H1 (cell line): ENCODE results near the gene DEUP1. TPM values are rescaled to one million over a fixed set of nuclear protein-coding genes. Genes with fewer than 3 reads are reported as not detected.

ENCODE experiments used
- CTCF ChIA-PET: fragments of 300-600 bp; sonication (Branson Sonifier 250); formaldehyde crosslinking; loops from one replicate; lab custom pipeline; 2021; ENCODE audit not compliant: partially characterized antibody; lab: Charles Lee
- POLR2A ChIA-PET: fragments of 300-600 bp; sonication (Branson Sonifier 250); formaldehyde crosslinking; loops from one replicate; lab custom pipeline; 2021; ENCODE audit warnings: inconsistent platforms; ENCODE audit not compliant: partially characterized antibody; lab: Charles Lee
- DNase-seq, 2 experiments: peaks; one replicate each; pipeline versions ENCODE4 v3.0.0 to v3.0.0-alpha.2; 2010 to 2022; ENCODE audit warnings: low spot score in 2 of 2, low read depth in 1 of 2, mixed read lengths in 1 of 2
- FAIRE-seq: peaks from 2 replicates; lab custom pipeline; 2011; peaks lifted over from hg19 to GRCh38; lab: Jason Lieb, UNC
- H2AFZ ChIP-seq: 2 replicates; pipeline ENCODE4 v1.8.1; 2012; ENCODE audit warnings: low read length, inconsistent platforms
- H2AK5ac ChIP-seq: 2 replicates; pipeline ENCODE4 v1.6.1; 2013; ENCODE audit warnings: low read depth, low read length
- H2BK120ac ChIP-seq: replicated peaks from 2 replicates; pipeline ENCODE3; 2013; ENCODE audit warnings: low read depth, low read length, inconsistent platforms
- H2BK12ac ChIP-seq: 2 replicates; pipeline ENCODE4 v1.6.1; 2013; ENCODE audit warnings: low read depth, low read length
- H2BK15ac ChIP-seq: 2 replicates; pipeline ENCODE4 v1.6.1; 2013; ENCODE audit warnings: low read length
- H2BK20ac ChIP-seq: 2 replicates; pipeline ENCODE4 v1.6.1; 2013; ENCODE audit warnings: low read length
- H2BK5ac ChIP-seq: 2 replicates; pipeline ENCODE4 v1.6.1; 2013; ENCODE audit warnings: low read depth, low read length
- H3K14ac ChIP-seq: 2 replicates; pipeline ENCODE4 v1.6.1; 2013; ENCODE audit warnings: inconsistent platforms; ENCODE audit not compliant: insufficient read length
- H3K18ac ChIP-seq: 2 replicates; pipeline ENCODE4 v1.6.1; 2013; ENCODE audit warnings: low read length; ENCODE audit errors: extremely low read depth
- H3K23ac ChIP-seq: 2 replicates; pipeline ENCODE4 v1.6.1; 2013; ENCODE audit warnings: inconsistent platforms; ENCODE audit not compliant: insufficient read length
- H3K23me2 ChIP-seq: 2 replicates; pipeline ENCODE4 v1.6.1; 2013; ENCODE audit warnings: low read depth, low read length
- H3K27ac ChIP-seq: 2 replicates; pipeline ENCODE4 v1.6.1; 2011; ENCODE audit warnings: low read depth, low read length, inconsistent platforms
- H3K27me3 ChIP-seq, 4 experiments: replicated peaks in 1 of 4; 1 replicate in 1 of 4; 2 replicates in 3 of 4; pipeline versions ENCODE4 v1.6.1 to v1.8.1; 2011 to 2013; ENCODE audit warnings: low read length in 3 of 4, mild to moderate bottlenecking in 3 of 4, inconsistent platforms in 2 of 4, mixed read lengths in 2 of 4, moderate library complexity in 1 of 4; ENCODE audit not compliant: control insufficient read depth in 3 of 4, insufficient read depth in 3 of 4; ENCODE audit errors: extremely low read depth in 1 of 4
- H3K36me3 ChIP-seq, 4 experiments: 2 replicates each; pipeline versions ENCODE4 v1.6.1 to v1.8.1; 2011 to 2013; ENCODE audit warnings: mild to moderate bottlenecking in 4 of 4, low read length in 3 of 4, moderate library complexity in 2 of 4, control low read depth in 1 of 4, inconsistent platforms in 1 of 4; ENCODE audit not compliant: insufficient read depth in 4 of 4, control insufficient read depth in 2 of 4
- H3K4ac ChIP-seq: replicated peaks from 2 replicates; pipeline ENCODE3; 2013; ENCODE audit warnings: low read length, low read depth, mixed read lengths, inconsistent platforms; ENCODE audit not compliant: insufficient read length
- H3K4me1 ChIP-seq, 4 experiments: replicated peaks in 1 of 4; 1 replicate in 1 of 4; 2 replicates in 3 of 4; pipeline versions ENCODE4 v1.6.1 to v1.8.1; 2011 to 2013; ENCODE audit warnings: low read length in 3 of 4, inconsistent platforms in 2 of 4, mixed read lengths in 1 of 4; ENCODE audit not compliant: insufficient read depth in 4 of 4, control insufficient read depth in 3 of 4
- H3K4me2 ChIP-seq, 2 experiments: 2 replicates each; pipeline versions ENCODE4 v1.6.1 to v1.8.1; 2011 to 2013; ENCODE audit warnings: low read depth in 2 of 2, low read length in 2 of 2, control low read depth in 1 of 2, inconsistent platforms in 1 of 2, mild to moderate bottlenecking in 1 of 2; ENCODE audit not compliant: insufficient read depth in 1 of 2
- H3K4me3 ChIP-seq, 4 experiments: fragments of 200-600, 300-600 bp in 1 of 4; sonication (generic), shearing (Covaris generic), sonication (Bioruptor Twin) in 1 of 4; 2 replicates each; pipeline versions ENCODE4 v1.5.1 to v1.8.1; 2011 to 2016; ENCODE audit warnings: low read length in 4 of 4, low read depth in 3 of 4, control low read depth in 2 of 4, inconsistent platforms in 2 of 4, mild to moderate bottlenecking in 2 of 4, mixed read lengths in 1 of 4, moderate library complexity in 1 of 4; ENCODE audit not compliant: insufficient read depth in 2 of 4; ENCODE audit errors: extremely low read depth in 1 of 4
- H3K56ac ChIP-seq: replicated peaks from 2 replicates; pipeline ENCODE3; 2013; ENCODE audit warnings: low read depth, mild to moderate bottlenecking, mixed read lengths, low read length, inconsistent platforms; ENCODE audit not compliant: insufficient read length
- H3K79me1 ChIP-seq: 2 replicates; pipeline ENCODE4 v1.6.1; 2013; ENCODE audit warnings: low read depth, low read length, control low read depth
- H3K79me2 ChIP-seq, 2 experiments: 2 replicates each; pipeline versions ENCODE4 v1.6.1 to v1.8.1; 2012 to 2013; ENCODE audit warnings: low read length in 2 of 2, mild to moderate bottlenecking in 2 of 2, inconsistent platforms in 1 of 2; ENCODE audit not compliant: insufficient read depth in 2 of 2, control insufficient read depth in 1 of 2
- H3K9ac ChIP-seq, 4 experiments: replicated peaks in 1 of 4; 1 replicate in 1 of 4; 2 replicates in 3 of 4; pipeline versions ENCODE4 v1.6.1 to v1.8.1; 2011 to 2013; ENCODE audit warnings: low read depth in 3 of 4, low read length in 3 of 4, control low read depth in 2 of 4, mild to moderate bottlenecking in 2 of 4, moderate library complexity in 2 of 4, inconsistent platforms in 1 of 4; ENCODE audit errors: extremely low read depth in 1 of 4
- H3K9me3 ChIP-seq, 2 experiments: 2 replicates each; pipeline versions ENCODE4 v1.6.1 to v1.8.1; 2012 to 2013; ENCODE audit warnings: mild to moderate bottlenecking in 2 of 2, moderate library complexity in 2 of 2, control low read depth in 1 of 2, inconsistent platforms in 1 of 2, low read depth in 1 of 2, low read length in 1 of 2, mixed read lengths in 1 of 2; ENCODE audit not compliant: insufficient read depth in 2 of 2
- H4K20me1 ChIP-seq, 2 experiments: replicated peaks in 1 of 2; 2 replicates each; pipeline versions ENCODE3 to v1.8.1; 2011 to 2013; ENCODE audit warnings: inconsistent platforms in 2 of 2, low read length in 2 of 2, mild to moderate bottlenecking in 1 of 2; ENCODE audit not compliant: insufficient read depth in 2 of 2, control insufficient read depth in 1 of 2
- H4K5ac ChIP-seq: 2 replicates; pipeline ENCODE4 v1.6.1; 2013; ENCODE audit warnings: low read length, low read depth, mixed read lengths, inconsistent platforms; ENCODE audit not compliant: insufficient read length
- H4K8ac ChIP-seq: 2 replicates; pipeline ENCODE4 v1.8.0; 2013; ENCODE audit warnings: mild to moderate bottlenecking, moderate library complexity, low read length, inconsistent platforms; ENCODE audit not compliant: insufficient read depth; ENCODE audit errors: extremely low read depth
- H4K91ac ChIP-seq: replicated peaks from 2 replicates; pipeline ENCODE3; 2013; ENCODE audit warnings: low read length, mixed read lengths, inconsistent platforms; ENCODE audit not compliant: insufficient read length
- BRCA1 ChIP-seq: IDR thresholded peaks from 2 replicates; pipeline ENCODE4 v1.6.1; 2012; ENCODE audit warnings: low read depth, low read length, improper control_type of control experiment
- CEBPB ChIP-seq: IDR thresholded peaks from 2 replicates; pipeline ENCODE4 v1.6.1; 2012; ENCODE audit warnings: low read depth, low read length
- CHD1 ChIP-seq: IDR thresholded peaks from 2 replicates; pipeline ENCODE4 v1.6.1; 2012; ENCODE audit warnings: low read depth, low read length, improper control_type of control experiment
- CHD2 ChIP-seq: IDR thresholded peaks from 2 replicates; pipeline ENCODE4 v1.6.1; 2012; ENCODE audit warnings: low read length, improper control_type of control experiment
- FOSL1 ChIP-seq: IDR thresholded peaks from 2 replicates; pipeline ENCODE4 v1.6.1; 2011; ENCODE audit warnings: mild to moderate bottlenecking, low read depth, low read length, moderate library complexity; ENCODE audit not compliant: insufficient read depth
- GABPA ChIP-seq: IDR thresholded peaks from 2 replicates; pipeline ENCODE4 v1.6.1; 2011; ENCODE audit warnings: mild to moderate bottlenecking, low read length, moderate library complexity, borderline replicate concordance; ENCODE audit not compliant: insufficient read depth
- JUND ChIP-seq: IDR thresholded peaks from 2 replicates; pipeline ENCODE4 v1.6.1; 2011; ENCODE audit warnings: mild to moderate bottlenecking, improper control_type of control experiment, low read length
- KDM4A ChIP-seq: IDR thresholded peaks from one replicate; pipeline ENCODE4 v1.7.1; 2012; ENCODE audit warnings: low read depth, mild to moderate bottlenecking, moderate library complexity, low read length, inconsistent platforms; ENCODE audit not compliant: severe bottlenecking
- SIN3A ChIP-seq, 2 experiments: IDR thresholded peaks in 1 of 2; conservative IDR thresholded peaks in 1 of 2; 2 replicates each; pipeline ENCODE4 v1.6.1; 2011 to 2012; ENCODE audit warnings: low read length in 2 of 2, improper control_type of control experiment in 1 of 2, low read depth in 1 of 2, mild to moderate bottlenecking in 1 of 2
- ZNF274 ChIP-seq: IDR thresholded peaks from 2 replicates; pipeline ENCODE4 v1.7.0; 2012; ENCODE audit warnings: low read length, borderline replicate concordance; ENCODE audit errors: extremely low read depth
- WGBS, 2 experiments: shearing (Covaris generic) in 1 of 2; methylation state at CpG; one replicate each; pipeline versions ENCODE4 v1.1.6 to v1.1.7; 2013 to 2015; ENCODE audit warnings: low lambda C conversion rate in 2 of 2, mixed read lengths in 2 of 2, inconsistent platforms in 1 of 2, low coverage in 1 of 2, missing lambda C conversion rate in 1 of 2; ENCODE audit not compliant: insufficient replicate concordance in 2 of 2, insufficient coverage in 1 of 2, insufficient read length in 1 of 2; ENCODE audit errors: extremely low coverage in 1 of 2, missing lambda C conversion rate in 1 of 2; 5-methylcytosine and 5-hydroxymethylcytosine counted together
- polyA plus RNA-seq, 7 experiments: library from polyadenylated mRNA; depleted of rRNA in 3 of 7; stranded (reverse) in 5 of 7; unstranded in 2 of 7; fragments of >200 nt in 5 of 7; fragments of 200-250 nt in 2 of 7; gene quantifications; 1 replicate in 5 of 7; 2 replicates in 1 of 7; 4 replicates in 1 of 7; pipeline versions ENCODE4 v1.2.1 to v1.2.3, GENCODE V29; 2011 to 2013; ENCODE audit warnings: missing spikeins in 2 of 7, mixed read lengths in 2 of 7
- total RNA-seq: library from RNA; stranded (reverse); fragmentation: NEBNext Ultra II Directional; extraction: Animal tissue kit (Norgen Biotek cat#: 25700); gene quantifications from 2 replicates; pipeline ENCODE4 v1.2.1, GENCODE V29; 2021

The DEUP1 gene
- total and polyA plus RNA-seq, 2 of the 8 experiments (the other 6 are each of a cell fraction or from before 2014, with no cell fraction given): 0.45 TPM; not detected in 1

DNA sequence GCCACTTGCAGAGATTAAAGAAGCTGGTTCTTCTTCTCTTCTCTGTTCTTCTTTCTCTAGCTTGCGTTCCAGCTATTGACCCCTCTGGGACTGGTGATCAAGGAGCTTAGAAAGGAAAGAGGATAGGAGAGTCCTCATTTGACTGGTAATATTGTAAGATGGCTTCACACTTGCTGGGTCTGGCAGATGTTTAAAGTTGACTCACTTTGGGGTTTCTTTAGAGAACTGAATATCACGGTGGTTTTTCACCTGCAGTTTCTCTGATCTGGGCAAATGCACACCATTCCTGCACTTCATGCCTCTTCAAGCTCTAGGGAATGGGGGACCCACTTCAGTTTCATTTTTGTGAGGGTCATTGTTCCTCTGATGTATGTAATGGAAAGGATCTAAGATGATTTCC is 41.8 kb upstream of the DEUP1 start:
- H3K4me1 ChIP-seq: no peaks in the 10 kb centered on the region
- H3K36me3 ChIP-seq: no peaks in the 10 kb centered on the region; a peak in 1 of 8 replicates
- H2AFZ ChIP-seq: no peak overlapping the region
- no peak overlapping the region for H3K4me2 ChIP-seq
- no peak overlapping the region for H3K4me3 ChIP-seq
- no peak overlapping the region for H2BK12ac ChIP-seq
- no peaks in the 10 kb centered on the region for H3K79me1 ChIP-seq
- no peak overlapping the region for H3K27ac ChIP-seq
- WGBS, 2 experiments: 93% methylated on average over 2 of the region's 2 CpGs; no CpG with 5 or more reads in 1 of the 2 experiments
- ChIA-PET CTCF (interaction anchor here (0.7 kb wide), 1 partner anchor 138 kb away, joined by 3 read pairs; no protein-coding TSS in a partner anchor), POLR2A (no interaction called here)
- H3K27me3 ChIP-seq: no peaks in the 10 kb centered on the region
- H3K14ac ChIP-seq: no peak overlapping the region
- no peak overlapping the region for H2BK5ac ChIP-seq
- DNase-seq: no peak
- no peak overlapping the region for H4K5ac ChIP-seq
- no peak overlapping the region for H2BK20ac ChIP-seq
- H4K91ac ChIP-seq: no peak overlapping the region
- no peak overlapping the region for H2AK5ac ChIP-seq
- no peak overlapping the region for H3K56ac ChIP-seq
- H4K8ac ChIP-seq: no peak overlapping the region
- H3K23ac ChIP-seq: no peak overlapping the region
- no peak overlapping the region for H3K4ac ChIP-seq
- no peak overlapping the region for H3K9ac ChIP-seq
- H2BK15ac ChIP-seq: no peak overlapping the region
- FAIRE-seq: no peak
- H3K79me2 ChIP-seq: no peaks in the 10 kb centered on the region
- H3K18ac ChIP-seq: no peak overlapping the region
- no peaks in the 10 kb centered on the region for H3K9me3 ChIP-seq
- no peaks in the 10 kb centered on the region for H4K20me1 ChIP-seq
- H2BK120ac ChIP-seq: no peak overlapping the region
- H3K23me2 ChIP-seq: no peaks in the 10 kb centered on the region
- TF ChIP-seq KDM4A (no peak), CHD2 (no peak), CHD1 (no peak), GABPA (no peak), BRCA1 (no peak), CEBPB (no peak), JUND (no peak), ZNF274 (no peak), SIN3A (conservative IDR thresholded peaks at IDR 0.05 in 1 of 2, IDR thresholded peaks at IDR 0.05 in 1 of 2; ENCODE audit: low read depth in 1 of 2, low read length in 2 of 2) (no peak), FOSL1 (no peak)
